ENCODE measurements around the gene PORCN.
"Not testable (repeated sequence)": the region's sequence is repeated elsewhere in the genome, so short reads cannot be mapped to it uniquely, and the experiment has no call there.

Gene PORCN

DNA sequence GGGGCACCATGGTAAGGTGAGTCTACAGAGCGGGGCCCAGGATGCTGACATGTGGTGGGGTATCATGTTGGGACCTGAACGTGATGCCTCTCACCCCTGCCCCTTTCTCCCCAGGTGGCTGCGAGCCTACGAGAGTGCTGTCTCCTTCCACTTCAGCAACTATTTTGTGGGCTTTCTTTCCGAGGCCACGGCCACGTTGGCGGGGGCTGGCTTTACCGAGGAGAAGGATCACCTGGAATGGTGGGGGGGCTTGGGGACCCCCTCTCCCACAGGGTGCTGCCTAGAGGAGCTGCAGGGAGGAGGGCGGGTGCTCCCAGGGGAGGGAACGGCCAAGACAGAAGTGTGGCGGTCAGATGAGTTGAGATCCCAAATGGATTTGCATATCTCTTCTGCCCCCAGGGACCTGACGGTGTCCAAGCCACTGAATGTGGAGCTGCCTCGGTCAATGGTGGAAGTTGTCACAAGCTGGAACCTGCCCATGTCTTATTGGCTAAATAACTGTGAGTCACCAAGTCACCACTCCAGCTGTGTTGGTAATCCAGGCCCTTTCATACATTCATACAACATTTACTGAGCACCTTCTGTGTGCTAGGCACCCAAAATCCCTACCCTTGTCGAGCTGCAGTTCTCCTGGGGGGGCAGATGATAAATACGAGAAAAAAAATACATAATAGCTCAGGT is 5.5 kb downstream of the PORCN start:
- DNase-seq = no peak

DNA sequence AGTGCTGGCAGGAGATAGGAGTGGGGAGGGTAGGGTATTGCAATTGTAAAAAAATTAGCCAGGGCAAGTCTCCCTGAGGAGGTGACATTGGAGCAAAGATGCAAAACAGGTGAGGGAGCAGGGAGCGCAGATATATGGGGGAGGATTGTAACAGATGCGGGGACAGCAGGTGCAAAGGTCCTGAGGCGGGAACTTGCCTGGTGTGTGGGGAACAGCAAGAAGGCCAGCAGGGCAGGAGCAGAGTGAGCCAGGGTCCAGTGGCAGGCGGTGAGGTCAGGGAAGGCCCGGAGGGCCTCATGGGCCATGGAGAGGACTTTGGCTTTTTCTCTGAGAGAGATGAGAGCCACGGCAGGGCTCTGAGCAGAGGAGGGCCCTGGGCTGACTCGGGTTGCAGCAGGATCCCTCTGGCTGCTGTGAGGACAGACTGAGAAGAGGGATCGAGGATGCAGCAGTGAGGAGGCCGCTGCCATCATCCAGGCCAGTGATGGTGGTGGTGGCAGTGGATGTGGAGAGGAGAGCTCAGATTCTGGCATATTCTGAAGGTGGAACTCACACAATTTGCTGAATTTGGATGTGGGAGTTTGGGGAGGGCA is 6.2 kb downstream of the PORCN start:
- DNase-seq = no peak

DNA sequence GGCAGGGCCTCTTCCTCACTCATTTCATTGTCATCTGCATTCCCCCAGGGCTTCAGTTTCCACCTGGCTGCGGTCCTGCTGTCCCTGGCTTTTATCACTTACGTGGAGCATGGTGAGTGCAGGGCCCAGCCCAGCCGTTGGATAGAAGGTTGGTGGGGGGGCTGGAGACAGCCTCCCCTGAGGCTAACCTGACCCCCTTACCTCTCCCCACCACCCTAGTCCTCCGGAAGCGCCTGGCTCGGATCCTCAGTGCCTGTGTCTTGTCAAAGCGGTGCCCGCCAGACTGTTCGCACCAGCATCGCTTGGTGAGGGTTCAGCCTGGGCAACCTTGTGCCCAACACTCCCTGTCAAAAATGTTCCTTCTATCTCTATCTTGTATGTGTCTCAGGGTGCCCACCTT is 7.0 kb downstream of the PORCN start:
- DNase-seq = no peak

- DNase-seq = no peak
Measured at GRCh38 chrX:48516285-48516684, 7.5 kb downstream of the PORCN start.

DNA sequence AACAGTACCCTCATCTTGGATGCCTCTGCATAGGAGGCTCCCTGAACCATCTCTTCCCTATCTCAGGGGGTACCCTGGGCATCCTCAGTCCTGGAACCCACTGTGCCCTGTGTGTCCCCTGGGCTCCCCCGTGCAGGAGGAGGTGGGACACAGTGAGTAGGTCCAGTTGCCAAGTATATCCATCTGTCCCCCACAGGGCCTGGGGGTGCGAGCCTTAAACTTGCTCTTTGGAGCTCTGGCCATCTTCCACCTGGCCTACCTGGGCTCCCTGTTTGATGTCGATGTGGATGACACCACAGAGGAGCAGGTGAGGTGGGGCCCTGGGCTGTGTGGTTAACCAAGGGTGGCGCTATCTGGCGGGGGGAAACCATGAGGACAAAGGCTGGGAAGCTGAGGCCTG is 8.2 kb downstream of the PORCN start:
- no peak for DNase-seq

DNA sequence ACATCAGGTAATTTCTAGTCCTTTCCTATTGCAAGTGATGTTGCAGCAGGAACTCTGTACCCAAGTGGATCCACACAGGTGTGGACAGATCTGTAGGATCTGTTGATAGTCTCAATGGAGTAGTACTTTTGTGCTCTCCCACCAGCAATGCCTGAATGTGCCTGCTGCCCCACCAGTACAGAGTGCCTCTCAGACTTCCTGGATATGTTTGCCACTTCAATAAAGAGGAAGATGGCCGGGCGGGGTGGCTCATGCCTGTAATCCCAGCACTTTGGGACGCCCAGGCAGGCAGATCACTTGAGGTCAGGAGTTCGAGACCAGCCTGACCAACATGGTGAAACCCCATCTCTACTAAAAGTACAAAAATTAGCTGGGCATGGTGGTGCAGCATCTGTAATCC is 10.7 kb downstream of the PORCN start:
- not testable (repeated sequence) for DNase-seq

- no peak for DNase-seq
Measured at GRCh38 chrX:48520455-48520854, 11.7 kb downstream of the PORCN start.

GRCh38 chrX:48520976-48521352 is 12.2 kb downstream of the PORCN start:
- DNase-seq = no peak

GRCh38 chrX:48521353-48522243 is 12.8 kb downstream of the PORCN start, which contains the start of gene EBP:
Gene EBP (plus strand): TSS chrX:48521808. CDS start chrX:48523772, 1,964 bp downstream.
- peak; percentile 88 for DNase-seq

DNA sequence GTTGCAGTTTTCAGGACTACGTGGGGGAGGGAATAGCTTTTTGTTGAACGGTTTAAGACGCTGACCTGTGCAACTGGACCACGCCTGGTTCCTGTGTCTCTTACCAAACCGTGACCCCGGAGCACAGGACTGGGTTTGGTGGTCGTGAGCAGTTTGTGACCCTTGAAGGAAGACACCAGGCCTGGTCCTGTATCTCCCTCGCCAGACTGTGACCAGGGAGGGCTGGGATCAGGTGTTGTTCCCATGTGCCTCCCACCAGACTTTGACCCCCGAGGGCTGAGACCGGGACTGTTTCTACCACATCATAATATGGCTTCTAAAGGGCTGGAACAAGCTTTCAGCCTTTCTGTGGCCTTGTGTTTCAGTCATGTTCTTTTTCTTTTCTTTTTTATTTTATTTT is 13.5 kb downstream of the PORCN start:
- no peak for DNase-seq

DNA sequence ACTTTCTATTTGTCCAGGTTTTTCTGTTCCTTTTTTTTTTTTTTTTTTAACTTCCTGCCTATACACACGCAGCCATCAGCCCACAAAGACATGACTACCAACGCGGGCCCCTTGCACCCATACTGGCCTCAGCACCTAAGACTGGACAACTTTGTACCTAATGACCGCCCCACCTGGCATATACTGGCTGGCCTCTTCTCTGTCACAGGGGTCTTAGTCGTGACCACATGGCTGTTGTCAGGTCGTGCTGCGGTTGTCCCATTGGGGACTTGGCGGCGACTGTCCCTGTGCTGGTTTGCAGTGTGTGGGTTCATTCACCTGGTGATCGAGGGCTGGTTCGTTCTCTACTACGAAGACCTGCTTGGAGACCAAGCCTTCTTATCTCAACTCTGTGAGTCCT is 14.9 kb downstream of the PORCN start:
- DNase-seq = no peak

- not testable (repeated sequence) for DNase-seq
Measured at GRCh38 chrX:48525853-48526252, 17.1 kb downstream of the PORCN start.

GRCh38 chrX:48530736-48531135 is 21.9 kb downstream of the PORCN start:
- no peak for DNase-seq

DNA sequence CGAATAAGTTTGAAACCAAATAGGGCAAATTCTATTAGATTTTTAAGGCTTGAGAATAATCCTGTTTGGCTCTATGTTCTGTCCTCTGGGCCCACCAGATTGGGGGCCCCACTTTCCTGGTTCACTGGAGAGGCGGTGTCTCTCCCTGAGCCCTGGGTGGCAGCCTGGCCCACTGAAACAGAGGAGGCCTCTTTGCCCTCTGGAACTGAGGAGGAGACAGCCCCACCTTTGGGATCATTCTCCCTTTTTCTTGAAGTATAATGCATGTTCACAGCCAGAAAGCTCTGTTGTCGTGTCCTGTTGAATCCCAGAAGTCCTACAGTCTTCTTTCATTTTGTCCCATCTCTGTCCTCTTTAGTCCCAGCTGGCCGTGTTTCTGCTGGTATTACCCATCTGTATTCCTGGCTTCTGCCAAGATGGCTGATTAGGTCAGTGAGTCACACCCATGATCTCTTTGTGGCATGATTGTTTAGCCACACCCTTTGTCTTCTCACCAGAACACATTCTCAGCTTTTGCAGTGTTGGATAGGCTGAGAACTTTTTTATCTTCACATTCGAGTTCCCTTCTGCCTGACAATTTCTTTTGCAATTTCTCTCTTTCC is 22.7 kb downstream of the PORCN start:
- DNase-seq = no peak

DNA sequence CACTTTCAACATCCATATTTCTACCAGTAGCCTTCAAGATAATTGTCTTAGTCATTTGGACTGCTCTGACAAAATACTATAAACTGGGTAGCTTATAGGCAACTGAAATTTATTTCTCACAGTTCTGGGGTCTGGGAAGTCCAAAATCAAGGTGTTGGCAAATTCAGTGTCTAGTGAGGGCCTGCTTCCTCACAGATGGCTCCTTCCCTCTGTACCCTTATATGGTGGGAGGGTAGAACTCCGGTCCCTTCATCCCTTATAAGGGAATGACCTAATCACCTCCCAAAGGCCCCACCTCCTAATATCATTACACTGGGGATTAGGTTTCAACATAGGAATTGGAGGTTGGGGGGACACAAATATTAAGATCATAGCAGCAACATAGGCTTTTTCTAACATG is 23.4 kb downstream of the PORCN start:
- DNase-seq = no peak

GRCh38 chrX:48533165-48533564 is 24.4 kb downstream of the PORCN start:
- no peak for DNase-seq

DNA sequence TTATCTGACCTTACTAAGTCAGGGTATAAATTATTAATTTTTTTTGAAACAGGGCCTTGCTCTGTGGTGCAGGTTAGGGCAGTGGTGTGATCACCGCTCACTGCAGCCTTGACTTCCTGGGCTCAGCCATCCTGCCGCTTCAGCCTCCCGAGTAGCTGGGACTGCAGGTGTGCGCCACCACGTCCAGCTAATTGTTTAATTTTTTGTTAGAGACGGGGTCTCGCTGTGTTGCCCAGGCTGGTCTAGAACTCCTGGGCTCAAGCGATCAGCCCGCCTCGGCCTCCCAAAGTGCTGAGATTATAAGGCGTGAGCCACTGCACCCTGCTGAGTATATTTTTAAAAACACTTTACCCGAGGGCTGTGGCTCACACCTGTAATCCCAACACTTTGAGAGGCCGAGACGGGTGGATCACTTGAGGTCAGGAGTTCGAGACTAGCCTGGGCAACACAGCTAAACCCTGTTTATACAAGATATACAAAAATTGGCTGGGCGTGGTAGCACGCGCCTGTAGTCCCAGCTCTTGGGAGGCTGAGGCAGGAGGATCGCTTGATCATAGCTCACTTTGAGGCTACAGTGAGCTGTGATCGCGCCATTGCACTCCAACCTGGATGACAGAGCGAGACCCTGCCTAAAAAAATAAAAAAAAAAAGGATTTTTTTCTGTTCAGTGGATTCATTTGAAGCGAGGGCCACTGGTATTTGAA is 30.0 kb downstream of the PORCN start:
- DNase-seq = no peak

DNA sequence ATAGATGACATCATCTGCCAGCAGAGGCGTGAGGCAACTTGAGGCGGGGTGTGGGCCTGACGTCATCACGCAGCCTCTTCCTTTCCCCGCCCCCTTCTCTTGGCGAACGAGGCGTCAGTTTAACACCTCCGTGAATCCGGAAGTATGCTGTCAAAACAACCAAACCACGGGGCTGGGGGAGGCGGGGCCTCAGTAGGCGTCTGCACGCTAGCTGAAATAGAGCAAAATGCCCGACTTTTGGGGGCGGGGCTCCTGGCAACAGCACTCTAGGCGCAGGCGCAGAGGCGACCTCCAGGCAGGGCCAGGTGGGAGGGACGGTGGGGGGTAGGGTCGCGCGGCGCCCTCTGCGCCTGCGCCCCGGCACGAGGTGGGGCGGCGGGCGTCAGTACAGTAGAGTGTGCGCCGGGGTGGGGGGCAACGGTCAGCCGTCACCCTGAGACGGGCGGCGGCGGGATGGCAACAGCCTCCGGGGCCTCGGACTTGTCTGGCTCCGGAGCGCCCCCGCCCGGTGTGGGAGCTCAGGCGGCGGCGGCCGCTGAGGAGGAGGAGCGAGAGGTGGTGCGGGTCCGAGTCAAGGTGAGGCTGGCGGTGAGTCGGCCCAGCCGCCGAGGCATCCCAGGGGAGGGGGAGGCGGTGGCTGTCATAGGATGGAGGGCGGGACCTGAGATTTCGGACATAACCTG is 30.7 kb downstream of the PORCN start, which contains the start of gene TBC1D25:
TBC1D25 (plus strand) TSS at position 370 of the 683 bp plus-strand sequence; CDS start at position 454, 84 bp downstream.
- DNase-seq = peak; percentile 93

- peak; percentile 49 for DNase-seq
Measured at GRCh38 chrX:48540028-48540375, 31.2 kb downstream of the PORCN start.

DNA sequence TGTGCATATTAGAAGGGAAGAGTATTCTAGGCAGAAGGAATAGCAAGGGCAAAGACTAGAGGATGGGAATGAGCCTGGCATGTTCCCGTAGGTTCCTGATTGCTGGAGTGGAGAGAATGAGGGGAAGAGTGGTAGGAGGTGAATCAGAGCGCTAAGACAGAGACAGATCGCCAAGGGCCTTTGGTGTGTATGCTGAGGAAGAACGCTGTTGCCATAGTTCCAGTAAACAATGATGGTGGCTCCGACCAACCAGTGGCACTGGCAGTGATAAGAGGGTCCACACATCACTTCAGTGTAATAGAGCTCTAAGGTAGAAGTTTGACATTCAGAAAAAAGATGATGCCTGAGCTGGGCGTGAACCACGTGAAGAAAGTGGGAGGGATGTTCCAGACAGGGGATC is 31.7 kb downstream of the PORCN start:
- DNase-seq = no peak

DNA sequence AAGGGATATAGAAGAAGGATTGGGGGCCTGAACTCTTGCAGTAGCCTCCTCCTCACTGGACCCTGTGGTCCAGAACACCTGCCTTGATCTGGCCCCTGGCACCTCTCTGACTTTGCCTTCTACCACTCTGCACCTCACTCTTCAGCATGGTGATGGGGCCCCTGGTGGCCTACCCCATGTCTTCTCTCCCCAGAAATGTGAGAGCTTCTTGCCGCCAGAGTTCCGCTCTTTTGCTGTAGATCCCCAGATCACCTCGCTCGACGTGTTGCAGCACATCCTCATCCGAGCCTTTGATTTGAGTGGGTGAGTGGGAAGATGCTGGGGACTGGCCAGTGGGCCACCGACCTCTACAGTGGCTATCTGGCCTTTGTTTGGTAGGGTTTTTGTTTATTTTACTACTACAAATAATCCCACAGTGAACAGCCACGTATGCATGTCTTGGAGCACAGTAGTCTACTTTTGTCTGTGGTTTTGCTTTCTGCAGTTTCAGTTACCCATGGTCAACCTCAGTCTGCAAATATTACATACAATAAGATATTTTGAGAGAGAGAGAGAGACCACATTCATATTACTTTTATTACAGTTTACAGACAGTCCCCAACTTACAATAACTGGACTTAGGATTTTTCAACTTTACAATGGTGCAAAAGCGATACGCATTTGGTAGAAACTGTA is 32.5 kb downstream of the PORCN start:
- no peak for DNase-seq

DNA sequence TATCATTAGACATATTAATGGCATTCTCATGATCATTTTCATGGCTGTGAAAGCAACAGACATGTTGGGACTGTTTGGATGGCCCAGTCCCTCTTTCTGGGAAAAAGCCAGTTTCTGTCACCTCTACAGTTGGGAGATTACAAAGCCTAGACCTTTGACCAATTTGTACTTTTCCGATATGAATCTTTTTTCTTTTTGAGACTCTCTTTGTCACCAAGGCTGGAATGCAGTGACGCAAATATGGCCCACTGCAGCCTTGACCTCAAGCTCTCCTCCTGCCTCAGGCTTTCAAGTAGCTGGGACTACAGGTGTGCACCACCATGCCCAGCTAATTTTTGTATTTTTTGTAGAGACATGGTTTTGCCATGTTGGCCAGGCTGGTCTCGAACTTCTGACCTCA is 40.1 kb downstream of the PORCN start:
- DNase-seq = no peak
